Osteocyte (in vitro differentiated cells): ENCODE data around the gene PDZD2. TPM values are rescaled to one million over a fixed set of nuclear protein-coding genes. Genes with fewer than 3 reads are reported as not detected.

Experiments
- DNase-seq: peaks from one replicate; pipeline ENCODE4 v3.0.0; 2021; ENCODE audit warnings: mixed read lengths; ENCODE audit not compliant: unreplicated experiment; ENCODE audit errors: extremely low spot score
- H3K27ac Mint-ChIP-seq: one replicate; pipeline ENCODE4 v1.8.0; 2021; ENCODE audit warnings: mild to moderate bottlenecking, mixed read lengths; ENCODE audit not compliant: unreplicated experiment
- H3K27me3 Mint-ChIP-seq: one replicate; pipeline ENCODE4 v1.8.0; 2021; ENCODE audit warnings: mixed read lengths; ENCODE audit not compliant: unreplicated experiment
- H3K36me3 Mint-ChIP-seq: one replicate; pipeline ENCODE4 v1.8.0; 2021; ENCODE audit warnings: mixed read lengths; ENCODE audit not compliant: unreplicated experiment
- H3K4me1 Mint-ChIP-seq: one replicate; pipeline ENCODE4 v1.8.0; 2021; ENCODE audit warnings: mixed read lengths; ENCODE audit not compliant: unreplicated experiment
- H3K4me3 Mint-ChIP-seq: one replicate; pipeline ENCODE4 v1.8.0; 2021; ENCODE audit warnings: mild to moderate bottlenecking, moderate library complexity, mixed read lengths; ENCODE audit not compliant: unreplicated experiment
- H3K9me3 Mint-ChIP-seq: one replicate; pipeline ENCODE4 v1.8.0; 2021; ENCODE audit warnings: mixed read lengths; ENCODE audit not compliant: unreplicated experiment
- total RNA-seq: library from RNA; stranded (reverse); gene quantifications from 2 replicates; pipeline ENCODE4 v1.2.1, GENCODE V29; 2021
- TF ChIP-seq, protein P1 (sequence below): fragments of 200-600 bp; sonication (generic); IDR thresholded peaks from 2 replicates; pipeline ENCODE4 v1.5.0; 2021; ENCODE audit warnings: antibody characterized with exemption, mild to moderate bottlenecking, moderate library complexity

PDZD2 gene
- total RNA-seq, 1 donor from 2014 or later, result 2.3 TPM

DNA sequence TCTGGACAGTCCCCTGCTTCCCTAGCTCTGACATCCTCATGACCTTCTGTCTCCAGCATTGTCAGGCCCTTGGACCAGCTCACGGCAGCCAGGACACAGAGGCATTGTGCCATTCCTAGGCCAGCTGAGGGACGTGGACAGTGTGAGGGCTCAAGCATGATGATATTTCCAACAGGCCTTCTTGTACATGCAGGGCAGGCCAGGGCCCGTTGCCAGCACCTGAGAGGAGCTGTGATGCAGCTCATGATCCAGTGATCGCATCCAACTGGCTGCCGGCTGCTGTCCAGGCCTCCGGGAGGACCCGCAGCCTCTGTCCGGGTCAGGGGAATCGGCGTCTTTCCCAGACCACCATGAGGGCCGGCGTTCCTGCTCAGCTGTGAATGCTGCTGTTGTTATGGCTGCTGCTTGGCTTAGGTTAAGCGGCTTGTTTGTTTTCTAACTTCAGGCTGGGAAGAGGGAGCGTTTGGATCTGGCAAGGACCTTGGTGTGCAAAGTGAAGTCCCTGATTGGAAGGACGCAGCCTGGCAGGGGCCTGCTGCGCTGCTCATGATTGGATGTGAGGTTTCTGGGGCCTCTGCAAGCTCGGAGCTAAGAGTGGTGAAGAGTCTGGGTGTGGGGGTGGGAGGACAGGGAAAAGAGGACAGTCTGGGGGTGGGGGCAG lies 53.8 kb downstream of the PDZD2 start:
- no peaks in the 10 kb centered on the region for H3K9me3 Mint-ChIP-seq
- H3K4me1 Mint-ChIP-seq, result no peaks in the 10 kb centered on the region
- DNase-seq, result no peak
- no peak overlapping the region for H3K27ac Mint-ChIP-seq
- H3K27me3 Mint-ChIP-seq, result peaks cover 10% of the 10 kb centered on the region
- H3K36me3 Mint-ChIP-seq, result no peaks in the 10 kb centered on the region
- TF ChIP-seq, protein P1, sequence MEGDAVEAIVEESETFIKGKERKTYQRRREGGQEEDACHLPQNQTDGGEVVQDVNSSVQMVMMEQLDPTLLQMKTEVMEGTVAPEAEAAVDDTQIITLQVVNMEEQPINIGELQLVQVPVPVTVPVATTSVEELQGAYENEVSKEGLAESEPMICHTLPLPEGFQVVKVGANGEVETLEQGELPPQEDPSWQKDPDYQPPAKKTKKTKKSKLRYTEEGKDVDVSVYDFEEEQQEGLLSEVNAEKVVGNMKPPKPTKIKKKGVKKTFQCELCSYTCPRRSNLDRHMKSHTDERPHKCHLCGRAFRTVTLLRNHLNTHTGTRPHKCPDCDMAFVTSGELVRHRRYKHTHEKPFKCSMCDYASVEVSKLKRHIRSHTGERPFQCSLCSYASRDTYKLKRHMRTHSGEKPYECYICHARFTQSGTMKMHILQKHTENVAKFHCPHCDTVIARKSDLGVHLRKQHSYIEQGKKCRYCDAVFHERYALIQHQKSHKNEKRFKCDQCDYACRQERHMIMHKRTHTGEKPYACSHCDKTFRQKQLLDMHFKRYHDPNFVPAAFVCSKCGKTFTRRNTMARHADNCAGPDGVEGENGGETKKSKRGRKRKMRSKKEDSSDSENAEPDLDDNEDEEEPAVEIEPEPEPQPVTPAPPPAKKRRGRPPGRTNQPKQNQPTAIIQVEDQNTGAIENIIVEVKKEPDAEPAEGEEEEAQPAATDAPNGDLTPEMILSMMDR, result no peak
- H3K4me3 Mint-ChIP-seq, result no peak overlapping the region

- TF ChIP-seq, protein P1, result no peak
- H3K27ac Mint-ChIP-seq, result no peak overlapping the region
- H3K9me3 Mint-ChIP-seq, result no peaks in the 10 kb centered on the region
These were observed 59.7 kb downstream of the PDZD2 start for GRCh38 chr5:31698673-31699072.

DNA sequence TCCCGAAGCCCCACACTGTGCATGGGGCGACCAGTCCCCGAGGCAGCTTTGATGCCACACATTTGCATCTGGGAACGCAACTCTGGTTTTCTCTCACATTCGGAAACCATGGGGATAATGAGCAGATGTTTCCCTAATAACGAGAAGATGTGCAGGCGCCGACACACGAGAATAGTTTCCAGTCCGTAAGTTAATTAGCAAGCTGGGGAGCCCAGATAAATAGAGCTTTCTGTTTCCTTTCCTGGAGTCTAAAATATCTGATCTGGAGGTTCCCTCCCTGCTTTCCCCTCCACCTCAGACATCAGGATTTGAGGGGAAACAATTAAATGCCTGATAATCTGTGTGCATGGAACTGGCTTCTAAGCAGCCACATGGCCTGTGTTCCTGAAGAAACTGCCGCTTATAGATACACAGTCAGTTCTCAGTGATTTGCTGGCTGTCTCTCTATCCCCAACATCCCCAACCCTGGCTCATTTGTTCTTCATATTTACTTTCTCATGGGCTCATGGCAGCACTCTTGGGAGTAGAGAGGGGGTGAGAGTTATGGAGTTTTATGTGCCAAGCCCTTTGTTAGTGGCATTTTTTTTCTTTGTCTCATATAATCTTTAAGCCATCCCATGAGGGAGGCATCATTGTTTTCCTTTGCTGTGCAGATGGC lies 62.8 kb downstream of the PDZD2 start:
- Mint-ChIP-seq H3K4me1 (no peaks in the 10 kb centered on the region), H3K4me3 (no peak overlapping the region)

More at GRCh38 chr5:31698673-31699072, 59.7 kb downstream of the PDZD2 start:
- no peak overlapping the region for H3K4me3 Mint-ChIP-seq
- DNase-seq, result no peak
- no peaks in the 10 kb centered on the region for H3K36me3 Mint-ChIP-seq
- H3K27me3 Mint-ChIP-seq, result peaks cover 42% of the 10 kb centered on the region
- H3K4me1 Mint-ChIP-seq, result no peaks in the 10 kb centered on the region

DNA sequence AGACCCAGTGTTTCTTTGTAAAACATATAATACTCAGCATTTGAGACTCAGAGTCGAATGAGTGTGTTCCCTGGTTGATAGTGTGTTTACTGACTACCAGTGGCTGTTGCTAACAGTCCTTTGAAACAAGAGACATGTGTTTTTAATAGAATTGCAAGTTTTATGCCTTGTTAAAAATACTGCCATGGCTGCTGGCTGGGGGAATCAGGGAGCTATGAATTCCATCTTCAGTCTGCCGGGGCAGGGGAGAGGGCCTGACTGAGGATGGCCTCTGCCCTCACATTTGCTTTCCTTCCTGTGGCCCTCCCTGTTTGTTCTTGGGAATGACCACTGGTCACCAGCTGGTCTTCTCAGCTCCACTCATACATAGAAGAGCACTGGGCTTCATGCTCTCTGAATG lies 63.8 kb downstream of the PDZD2 start:
- TF ChIP-seq, protein P1, result no peak
- Mint-ChIP-seq H3K4me1 (no peaks in the 10 kb centered on the region), H3K36me3 (no peaks in the 10 kb centered on the region), H3K27me3 (peaks cover 51% of the 10 kb centered on the region), H3K9me3 (no peaks in the 10 kb centered on the region), H3K4me3 (no peak overlapping the region), H3K27ac (no peak overlapping the region)
- DNase-seq, result no peak

More for the DNA sequence above, 62.8 kb downstream of the PDZD2 start:
- no peak overlapping the region for H3K27ac Mint-ChIP-seq
- no peaks in the 10 kb centered on the region for H3K36me3 Mint-ChIP-seq
- peaks cover 51% of the 10 kb centered on the region for H3K27me3 Mint-ChIP-seq
- DNase-seq, result no peak
- TF ChIP-seq, protein P1, result no peak
- H3K9me3 Mint-ChIP-seq, result no peaks in the 10 kb centered on the region

DNA sequence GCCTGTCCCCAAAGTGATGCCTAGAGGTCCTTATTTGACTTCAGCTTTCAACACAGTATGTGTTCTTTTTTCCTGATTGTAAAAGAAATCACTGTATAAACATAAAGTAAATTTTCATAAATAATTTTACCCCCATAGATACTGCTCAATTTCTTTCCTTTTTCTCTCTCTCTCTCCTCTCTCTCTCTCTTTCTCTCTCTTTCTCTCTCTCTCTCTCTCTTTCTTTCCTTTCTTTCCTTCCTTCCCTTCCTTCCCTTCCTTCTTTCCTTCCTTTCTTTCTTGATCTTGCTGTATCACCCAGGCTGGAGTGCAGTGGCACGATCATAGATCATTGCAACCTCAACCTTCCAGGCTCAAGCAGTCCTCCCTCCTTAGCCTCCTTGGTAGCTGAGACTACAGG lies 64.8 kb downstream of the PDZD2 start:
- no peaks in the 10 kb centered on the region for H3K9me3 Mint-ChIP-seq
- DNase-seq, result no peak
- peaks cover 50% of the 10 kb centered on the region for H3K27me3 Mint-ChIP-seq
- H3K36me3 Mint-ChIP-seq, result no peaks in the 10 kb centered on the region
- H3K27ac Mint-ChIP-seq, result no peak overlapping the region
- TF ChIP-seq, protein P1, result no peak
- no peak overlapping the region for H3K4me3 Mint-ChIP-seq
- no peaks in the 10 kb centered on the region for H3K4me1 Mint-ChIP-seq
